HepG2 (cell line): ENCODE results near the gene STPG4. TPM values are rescaled to one million over a fixed set of nuclear protein-coding genes. Genes with fewer than 3 reads are reported as not detected.
A peak's percentile ranks its signal among the peaks of the same experiment; 100 is the strongest.

Source experiments
- AHR ChIP-seq: IDR thresholded peaks from 2 replicates; pipeline ENCODE4 v1.6.1; 2018; ENCODE audit warnings: missing genetic modification reagents, missing compliant biosample characterization
- ATF7 ChIP-seq, 2 experiments: fragments of 450-650 bp in 1 of 2; sonication (generic) in 1 of 2; formaldehyde crosslinking in 1 of 2; IDR thresholded peaks; 2 replicates each; pipeline versions ENCODE4 v1.4.0 to v1.6.1; 2016 to 2020; ENCODE audit warnings: antibody characterized with exemption in 1 of 2, mild to moderate bottlenecking in 1 of 2, missing genetic modification reagents in 1 of 2
- CHD4 ChIP-seq: fragments of 200-600 bp; sonication (generic); IDR thresholded peaks from 2 replicates; pipeline ENCODE4 v1.7.0; 2017; ENCODE audit warnings: mild to moderate bottlenecking, low read length, borderline replicate concordance
- EEA1 ChIP-seq: sonication (generic); formaldehyde crosslinking; IDR thresholded peaks from 2 replicates; pipeline ENCODE4 v1.5.1; 2020; ENCODE audit warnings: mild to moderate bottlenecking, missing genetic modification reagents, borderline replicate concordance
- HDAC6 ChIP-seq: fragments of 200-600 bp; sonication (generic); IDR thresholded peaks from 2 replicates; pipeline ENCODE4 v1.7.0; 2017; ENCODE audit warnings: mild to moderate bottlenecking, antibody characterized with exemption, low read length, low read depth
- HNRNPUL1 ChIP-seq: fragments of 200-400 bp; formaldehyde crosslinking; IDR thresholded peaks from 2 replicates; pipeline ENCODE4 v1.6.1; 2017; ENCODE audit warnings: low read depth, mild to moderate bottlenecking, low read length, moderate library complexity
- IKZF4 ChIP-seq: sonication (generic); formaldehyde crosslinking; IDR thresholded peaks from 2 replicates; pipeline ENCODE4 v1.5.1; 2020; ENCODE audit warnings: borderline replicate concordance, mild to moderate bottlenecking, low read depth, missing genetic modification reagents; ENCODE audit errors: not compliant biosample characterization
- ISX ChIP-seq: sonication (generic); formaldehyde crosslinking; conservative IDR thresholded peaks from 2 replicates; pipeline ENCODE4 v1.5.0; 2020; ENCODE audit warnings: missing genetic modification reagents
- MBNL3 ChIP-seq: fragments of 250-450 bp; sonication (Bioruptor Pico); conservative IDR thresholded peaks from 2 replicates; pipeline ENCODE4 v1.8.0; 2022; ENCODE audit warnings: mild to moderate bottlenecking, inconsistent platforms
- MED1 ChIP-seq: sonication (generic); formaldehyde crosslinking; IDR thresholded peaks from 2 replicates; pipeline ENCODE4 v1.4.0; 2020; ENCODE audit warnings: missing genetic modification reagents
- NFE2L1 ChIP-seq: sonication (generic); formaldehyde crosslinking; IDR thresholded peaks from 2 replicates; pipeline ENCODE4 v1.4.0; 2020; ENCODE audit warnings: missing genetic modification reagents, mild to moderate bottlenecking, borderline replicate concordance
- NR2C2 ChIP-seq: sonication (generic); formaldehyde crosslinking; IDR thresholded peaks from 2 replicates; pipeline ENCODE4 v1.4.0; 2020; ENCODE audit warnings: missing genetic modification reagents, mild to moderate bottlenecking, moderate library complexity, borderline replicate concordance
- PAWR ChIP-seq: sonication (generic); formaldehyde crosslinking; IDR thresholded peaks from 2 replicates; pipeline ENCODE4 v1.4.0; 2020; ENCODE audit warnings: missing genetic modification reagents, mild to moderate bottlenecking, borderline replicate concordance
- POLR2A ChIP-seq, 2 experiments: IDR thresholded peaks; 2 replicates each; pipeline ENCODE4 v1.6.1; 2011; ENCODE audit warnings: low read depth in 2 of 2, low read length in 2 of 2, mild to moderate bottlenecking in 1 of 2, moderate library complexity in 1 of 2; ENCODE audit not compliant: insufficient read depth in 1 of 2
- SSRP1 ChIP-seq: IDR thresholded peaks from 2 replicates; pipeline ENCODE4 v1.6.1; 2016; ENCODE audit warnings: control low read depth
- TARDBP ChIP-seq: sonication (generic); formaldehyde crosslinking; IDR thresholded peaks from 2 replicates; pipeline ENCODE4 v1.8.0; 2022; ENCODE audit warnings: mild to moderate bottlenecking, missing genetic modification reagents
- TFDP1 ChIP-seq: IDR thresholded peaks from 2 replicates; pipeline ENCODE4 v1.6.1; 2016; ENCODE audit warnings: missing compliant biosample characterization, missing genetic modification reagents, borderline replicate concordance
- THAP11 ChIP-seq: IDR thresholded peaks from 2 replicates; pipeline ENCODE4 v1.6.1; 2016; ENCODE audit warnings: missing biosample characterization, missing genetic modification reagents
- USF2 ChIP-seq, 2 experiments: sonication (generic) in 1 of 2; formaldehyde crosslinking in 1 of 2; IDR thresholded peaks; 2 replicates each; pipeline versions ENCODE4 v1.5.1 to v1.6.1; 2011 to 2020; ENCODE audit warnings: borderline replicate concordance in 1 of 2, low read depth in 1 of 2, low read length in 1 of 2, mild to moderate bottlenecking in 1 of 2, missing genetic modification reagents in 1 of 2, moderate library complexity in 1 of 2
- ZC3H13 ChIP-seq: sonication (generic); formaldehyde crosslinking; IDR thresholded peaks from 2 replicates; pipeline ENCODE4 v1.8.1; 2023; ENCODE audit warnings: mild to moderate bottlenecking, missing genetic modification reagents, moderate library complexity
- ZNF331 ChIP-seq: sonication (generic); formaldehyde crosslinking; IDR thresholded peaks from 2 replicates; pipeline ENCODE4 v1.4.0; 2020; ENCODE audit warnings: missing genetic modification reagents
- ZNF44 ChIP-seq: sonication (generic); formaldehyde crosslinking; IDR thresholded peaks from 2 replicates; pipeline ENCODE4 v1.5.1; 2020; ENCODE audit warnings: mild to moderate bottlenecking, missing genetic modification reagents
- ZNF550 ChIP-seq: sonication (generic); formaldehyde crosslinking; IDR thresholded peaks from 2 replicates; pipeline ENCODE4 v1.4.0; 2020; ENCODE audit warnings: mild to moderate bottlenecking, missing genetic modification reagents, borderline replicate concordance
- ZNF724P ChIP-seq: sonication (generic); formaldehyde crosslinking; IDR thresholded peaks from 2 replicates; pipeline ENCODE4 v1.8.0; 2022; ENCODE audit warnings: missing genetic modification reagents, borderline replicate concordance
- ZNF740 ChIP-seq: sonication (generic); formaldehyde crosslinking; IDR thresholded peaks from 2 replicates; pipeline ENCODE4 v1.4.0; 2020; ENCODE audit warnings: missing genetic modification reagents
- ZNF816 ChIP-seq: sonication (generic); formaldehyde crosslinking; IDR thresholded peaks from 2 replicates; pipeline ENCODE4 v1.8.0; 2022; ENCODE audit warnings: missing genetic modification reagents, mild to moderate bottlenecking, borderline replicate concordance
- polyA plus RNA-seq, 8 experiments: library from polyadenylated mRNA; depleted of rRNA in 3 of 8; stranded (reverse) in 7 of 8; unstranded in 1 of 8; fragments of >200 nt; fragmentation: Illumina TruSeq in 4 of 8; extraction: Trizol in 4 of 8; gene quantifications; 2 replicates each; pipeline versions ENCODE4 v1.2.1 to v1.2.3, GENCODE V29; 2011 to 2016; ENCODE audit warnings: low read depth in 4 of 8, missing spikeins in 1 of 8, mixed read lengths in 1 of 8; ENCODE audit not compliant: insufficient read depth in 1 of 8
- total RNA-seq, 5 experiments: library from RNA; depleted of rRNA; stranded (reverse); fragments of >200 nt; fragmentation: Illumina TruSeq; extraction: Trizol; gene quantifications; 2 replicates each; pipeline ENCODE4 v1.2.3, GENCODE V29; 2016; ENCODE audit warnings: low read depth in 1 of 5

STPG4 gene
- total and polyA plus RNA-seq, 2 of the 13 experiments (the other 11 are each of a cell fraction or from before 2014, with no cell fraction given), result 0.11 to 0.15 TPM

- TF ChIP-seq ZNF44 (CRISPR knock-in tag) (0 out of 2 replicates have a peak, but pooled peaks have one; percentile 50), HNRNPUL1 (no peak), NR2C2 (0 out of 2 replicates have a peak, but pooled peaks have one; percentile 33), NFE2L1 (CRISPR knock-in tag) (peak; percentile 88; the same call in 1 of the 2 replicates), HDAC6 (no peak), MED1 (0 out of 2 replicates have a peak, but pooled peaks have one; percentile 8), SSRP1 (CRISPR knock-in tag) (no peak; the same call in 1 of the 2 replicates), ISX (CRISPR knock-in tag) (0 out of 2 replicates have a peak, but pooled peaks have one; percentile 32), USF2 (IDR thresholded peaks at IDR 0.05; ENCODE audit: low read depth, low read length) (no peak), USF2 (CRISPR knock-in tag; IDR thresholded peaks at IDR 0.05; ENCODE audit: borderline replicate concordance) (no peak), ZNF740 (no peak), ZNF331 (CRISPR knock-in tag) (no peak), MBNL3 (CRISPR knock-in tag) (no peak), ZC3H13 (0 out of 2 replicates have a peak, but pooled peaks have one; percentile 17), TFDP1 (no peak), ZNF550 (CRISPR knock-in tag) (peak; percentile 58; the same call in 1 of the 2 replicates), CHD4 (no peak), ZNF724P (CRISPR knock-in tag) (no peak), ZNF816 (CRISPR knock-in tag) (no peak), IKZF4 (CRISPR knock-in tag) (peak; percentile 39), THAP11 (0 out of 2 replicates have a peak, but pooled peaks have one; percentile 9), PAWR (CRISPR knock-in tag) (no peak), POLR2A (IDR thresholded peaks at IDR 0.05; ENCODE audit: insufficient read depth in 1 of 2, low read depth in 2 of 2, low read length in 2 of 2) (peak in 1 of 2 experiments; percentile 60; a peak in 2 of 4 replicates), TARDBP (CRISPR knock-in tag) (peak; percentile 25; the same call in 1 of the 2 replicates), AHR (CRISPR knock-in tag) (no peak), ATF7 (IDR thresholded peaks at IDR 0.05) (no peak), ATF7 (CRISPR knock-in tag; IDR thresholded peaks at IDR 0.05) (peak; percentile 61; the same call in 1 of the 2 replicates), EEA1 (CRISPR knock-in tag) (peak; percentile 68)
Measured at GRCh38 chr2:47079515-47080412, 75.3 kb downstream of the STPG4 start (continued).
